NCI-H1436 (cell line): ENCODE results near the gene PCDH11Y.
"Not testable (repeated sequence)": the region's sequence is repeated elsewhere in the genome, so short reads cannot be mapped to it uniquely, and the experiment has no call there.

Experiments used
- DNase-seq: peaks from one replicate; lab custom pipeline; 2025; lab: John Stamatoyannopoulos, UW

Gene PCDH11Y

GRCh38 chrY:5000057-5000456 is at the start of gene PCDH11Y:
Gene PCDH11Y, plus strand, starts transcription at chrY:5000296. Its CDS starts 56,804 bp downstream, at chrY:5057100.
- DNase-seq: not testable (repeated sequence)

DNA sequence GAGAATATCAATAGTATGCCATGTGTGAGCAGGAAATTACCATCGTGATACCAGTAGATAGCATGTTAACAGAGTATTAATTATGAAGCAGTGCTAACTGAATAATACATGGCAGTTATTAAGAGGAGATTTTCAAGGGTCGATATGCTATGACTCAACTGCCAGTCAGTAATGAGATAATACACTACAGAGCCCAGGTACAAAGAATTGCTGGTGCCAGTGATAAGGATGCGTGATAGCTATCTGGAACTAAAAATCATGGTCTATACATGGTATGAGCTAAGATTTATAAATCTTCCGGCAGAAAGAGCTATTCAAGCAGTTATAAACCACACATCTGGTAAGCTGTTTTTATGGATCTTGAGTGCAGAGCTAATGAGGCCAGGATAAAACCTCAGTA is 32.2 kb upstream of the PCDH11Y start:
- not testable (repeated sequence) for DNase-seq

GRCh38 chrY:4991743-4992400 is 8.2 kb upstream of the PCDH11Y start:
- not testable (repeated sequence) for DNase-seq

DNA sequence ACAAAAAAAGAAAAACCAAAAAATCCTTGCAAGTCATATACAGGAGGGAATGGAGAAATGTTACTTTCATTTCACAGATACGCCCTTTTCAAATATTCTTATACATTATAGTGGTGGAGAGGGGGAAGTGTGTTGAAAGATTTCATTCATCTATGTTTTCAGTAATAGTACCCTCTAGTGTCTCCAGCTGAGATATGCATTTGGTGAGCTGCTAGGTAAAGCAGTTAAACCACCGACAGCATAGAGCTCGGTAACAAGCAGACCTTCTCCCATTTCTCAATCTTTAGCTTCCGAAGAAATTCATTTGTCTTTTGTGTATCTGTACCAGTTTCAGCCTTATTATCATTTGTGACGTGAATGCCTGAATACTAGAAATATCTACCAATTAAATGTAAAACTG is 5.2 kb upstream of the PCDH11Y start:
- DNase-seq: not testable (repeated sequence)

GRCh38 chrY:5002476-5003184 is 2.5 kb downstream of the PCDH11Y start:
- not testable (repeated sequence) for DNase-seq

DNA sequence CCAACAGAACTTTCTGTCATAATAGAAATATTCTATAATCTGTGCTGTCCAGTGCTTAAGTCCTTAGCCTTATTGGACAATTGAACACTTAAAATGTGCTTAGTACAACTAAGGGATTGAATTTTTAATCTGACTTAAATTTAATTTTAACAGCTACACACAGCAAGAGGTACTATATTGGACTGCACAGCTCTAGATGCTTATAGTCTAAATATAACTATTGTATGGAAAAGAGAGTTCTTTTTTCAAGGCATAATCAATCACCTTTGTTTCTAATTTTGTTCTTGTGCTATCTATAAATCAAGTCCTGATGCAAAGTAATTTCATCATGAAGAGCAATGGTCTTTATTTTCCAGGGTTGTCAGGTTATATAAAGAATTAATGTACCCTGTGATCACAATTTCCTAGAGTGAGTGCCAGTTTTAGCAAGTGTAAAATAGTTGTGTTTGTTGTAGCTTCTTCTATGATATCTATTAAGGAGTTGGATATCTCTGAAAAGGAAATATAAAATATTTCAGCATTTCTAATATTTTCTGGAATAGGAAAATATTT is 39.0 kb downstream of the PCDH11Y start:
- DNase-seq: not testable (repeated sequence)

DNA sequence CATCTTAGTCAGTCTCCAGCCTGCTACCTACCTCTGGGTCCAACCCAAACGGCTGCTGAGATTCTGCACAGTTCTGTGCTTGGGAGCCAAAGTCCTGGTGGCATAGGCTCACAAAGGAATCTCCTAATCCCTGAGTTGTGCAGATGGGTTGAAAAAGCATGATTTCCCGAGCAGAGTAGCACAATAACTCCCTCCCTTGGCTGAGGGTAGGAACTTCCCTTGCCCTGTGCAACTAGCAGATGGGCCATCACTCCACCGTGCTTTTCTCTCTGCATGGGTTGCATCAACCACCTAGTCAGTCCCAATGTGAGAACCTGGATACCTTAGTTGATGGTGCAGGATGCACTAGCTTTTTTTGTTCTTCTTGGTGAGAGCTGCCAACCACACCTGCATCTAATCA is 82.9 kb downstream of the PCDH11Y start:
- not testable (repeated sequence) for DNase-seq

- DNase-seq: not testable (repeated sequence)
Measured at GRCh38 chrY:5182998-5183397, 182.9 kb downstream of the PCDH11Y start.

DNA sequence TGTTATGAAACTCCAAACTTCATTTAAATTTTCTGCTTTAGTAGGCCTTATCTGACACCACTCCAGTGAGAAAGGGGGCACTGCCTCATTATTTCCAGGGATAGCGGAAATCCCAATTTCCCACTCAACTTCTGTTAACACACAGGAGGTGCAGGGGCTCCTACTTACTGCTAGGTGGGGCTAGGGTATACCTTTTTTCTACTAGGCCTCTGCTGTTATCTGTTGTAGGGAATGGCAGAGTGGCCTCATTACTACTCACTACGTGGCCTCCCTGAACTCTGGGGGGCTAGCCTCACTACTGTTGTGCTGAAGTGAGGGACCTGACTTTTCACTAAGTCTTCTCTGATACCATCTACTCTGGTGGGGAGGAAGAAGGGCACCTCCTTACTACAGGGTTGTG is 215.0 kb downstream of the PCDH11Y start:
- not testable (repeated sequence) for DNase-seq

DNA sequence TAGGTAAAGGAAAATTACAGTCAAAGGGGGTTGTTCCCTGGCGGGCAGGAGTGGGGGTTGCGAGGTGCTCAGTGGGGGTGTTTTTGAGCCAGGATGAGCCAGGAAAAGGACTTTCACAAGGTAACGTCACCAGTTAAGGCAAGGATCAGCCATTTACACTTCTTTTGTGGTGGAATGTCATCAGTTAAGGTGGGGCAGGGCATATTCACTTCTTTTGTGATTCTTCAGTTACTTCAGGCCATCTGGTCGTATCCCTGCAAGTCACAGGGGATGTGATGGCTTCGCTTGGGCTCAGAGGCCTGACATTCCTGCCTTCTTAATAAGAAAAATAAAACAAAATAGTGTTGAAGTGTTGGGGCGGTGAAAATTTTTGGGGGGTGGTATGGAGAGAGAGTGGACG is 324.8 kb downstream of the PCDH11Y start:
- DNase-seq: not testable (repeated sequence)

- not testable (repeated sequence) for DNase-seq
Measured at GRCh38 chrY:5342220-5342619, 342.1 kb downstream of the PCDH11Y start.

DNA sequence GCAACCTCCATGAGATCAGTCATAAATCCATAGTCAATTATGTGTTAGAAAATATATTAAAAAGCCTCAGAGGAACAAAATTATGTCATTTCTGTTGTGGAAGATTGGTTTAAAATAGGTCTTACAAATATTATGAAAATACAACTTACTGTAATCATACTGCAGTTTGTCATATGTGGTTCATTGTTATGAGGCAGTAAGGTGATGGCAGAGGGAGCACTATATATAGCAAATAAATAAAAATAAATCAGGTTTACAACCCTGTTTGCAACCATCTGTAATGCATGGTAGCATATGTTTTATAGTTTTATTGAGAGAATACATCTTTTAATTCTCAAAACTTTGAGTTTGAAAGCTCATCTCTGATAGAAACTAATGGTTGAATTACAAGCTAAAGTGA is 543.6 kb downstream of the PCDH11Y start:
- DNase-seq: not testable (repeated sequence)

GRCh38 chrY:5638589-5638988 is 638.5 kb downstream of the PCDH11Y start:
- not testable (repeated sequence) for DNase-seq

DNA sequence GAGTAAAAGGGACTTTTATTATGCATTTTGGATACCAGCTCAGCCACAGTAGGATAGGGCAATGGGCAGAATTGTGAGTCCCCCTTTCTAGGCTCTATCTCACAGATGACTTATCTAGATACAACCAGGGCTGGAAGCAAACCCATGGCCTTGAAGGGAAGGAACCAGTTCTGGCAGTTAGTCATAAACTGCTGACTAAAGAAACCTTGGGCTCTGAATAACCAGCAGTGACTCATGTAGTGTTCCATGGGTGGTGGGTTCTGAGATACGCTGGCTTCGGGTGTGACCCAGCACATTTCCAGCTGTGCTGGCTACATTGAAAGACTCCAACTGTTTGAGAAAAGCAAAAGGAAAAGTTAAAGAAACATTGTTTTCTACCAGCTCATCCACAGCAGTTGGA is 679.2 kb downstream of the PCDH11Y start:
- not testable (repeated sequence) for DNase-seq

DNA sequence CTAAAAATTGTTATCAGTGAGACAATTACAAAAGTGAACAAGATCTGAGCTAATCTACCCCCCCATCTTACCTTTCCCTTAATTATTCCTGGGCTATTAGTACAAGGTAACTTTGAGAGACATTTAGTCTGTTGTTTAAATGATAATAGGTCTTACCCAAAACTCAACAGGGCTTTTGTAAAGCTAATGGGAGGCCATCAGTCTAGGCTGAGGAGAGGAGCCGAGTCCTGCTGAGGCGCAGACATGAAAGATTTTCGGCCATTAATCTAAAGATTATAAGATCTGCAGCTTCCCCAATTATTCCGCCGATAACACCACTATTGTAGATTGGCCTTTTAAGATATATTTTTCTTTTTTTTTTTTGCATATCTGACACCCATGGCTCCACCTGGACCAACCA is 708.6 kb downstream of the PCDH11Y start:
- DNase-seq: not testable (repeated sequence)

DNA sequence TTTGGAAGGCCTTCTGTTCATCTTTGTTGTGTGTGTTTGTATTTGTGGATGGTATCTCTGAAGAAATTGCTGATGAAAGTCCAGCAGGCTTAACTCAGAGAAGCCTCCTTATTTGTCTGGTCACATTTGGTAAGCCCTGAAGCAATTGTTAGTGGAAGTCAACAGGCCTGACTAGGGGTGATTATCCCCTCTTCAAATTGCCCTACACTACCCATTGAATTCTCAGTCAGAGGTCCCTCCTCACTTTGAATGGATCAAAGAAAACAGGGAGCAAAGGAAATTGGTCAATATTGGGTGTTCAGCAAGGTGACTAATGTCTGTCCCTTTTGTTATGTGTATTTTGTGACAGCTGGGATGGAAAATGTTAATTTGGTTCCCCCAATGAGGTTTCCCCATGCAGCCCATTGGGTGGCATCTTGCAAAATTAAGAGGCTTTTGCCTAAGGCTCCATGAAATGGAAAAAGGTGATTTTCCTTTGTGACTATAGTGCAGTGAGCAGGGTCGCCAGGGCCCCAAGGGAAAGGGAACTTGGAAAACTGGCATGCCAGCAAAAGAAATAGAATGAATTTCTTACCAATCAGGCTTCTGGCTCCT is 709.8 kb downstream of the PCDH11Y start:
- not testable (repeated sequence) for DNase-seq

- DNase-seq: not testable (repeated sequence)
Measured at GRCh38 chrY:5761403-5761802, 761.3 kb downstream of the PCDH11Y start.

DNA sequence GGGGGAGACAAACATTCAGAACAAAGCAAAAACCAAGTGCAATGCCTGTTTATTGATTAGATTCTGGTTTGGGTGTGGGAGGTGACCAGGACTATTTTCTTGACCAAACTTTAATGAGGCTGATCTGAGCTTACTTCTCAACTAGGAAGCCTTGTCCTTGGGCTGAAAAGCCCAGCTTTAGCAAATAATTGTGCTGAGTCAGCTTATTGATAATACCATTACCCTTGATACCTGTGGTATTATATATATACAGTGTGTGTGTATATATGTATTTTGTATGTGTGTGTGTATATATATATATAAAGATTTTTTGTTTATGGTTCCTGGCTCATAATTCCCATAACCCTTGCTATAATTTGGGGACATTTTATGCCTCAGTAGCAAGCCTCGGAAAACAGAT is 776.4 kb downstream of the PCDH11Y start:
- not testable (repeated sequence) for DNase-seq
